ENCODE results near the gene ABCD2.
"Not testable (repeated sequence)": the region's sequence is repeated elsewhere in the genome, so short reads cannot be mapped to it uniquely, and the experiment has no call there.

Gene ABCD2

DNA sequence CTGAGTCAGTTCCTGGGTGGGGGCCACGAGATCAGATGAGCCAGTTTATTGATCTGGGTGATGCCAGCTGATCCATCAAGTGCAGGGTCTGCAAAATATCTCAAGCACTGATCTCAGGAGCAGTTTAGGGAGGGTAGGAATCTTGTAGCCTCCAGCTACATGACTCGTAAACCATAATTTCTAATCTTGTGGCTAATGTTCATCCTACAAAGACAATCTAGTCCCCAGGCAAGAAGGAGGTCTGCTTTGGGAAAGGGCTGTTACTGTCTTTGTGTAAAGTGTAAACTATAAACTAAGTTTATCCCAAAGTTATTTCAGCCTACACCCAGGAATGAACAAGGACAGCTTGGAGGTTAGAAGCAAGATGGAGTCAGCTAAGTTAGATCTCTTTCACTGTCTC lies 75.4 kb downstream of the ABCD2 start:
- in situ Hi-C loops (cut with MboI; ENCODE audit: low sequenced_read_pairs): not testable (repeated sequence)

DNA sequence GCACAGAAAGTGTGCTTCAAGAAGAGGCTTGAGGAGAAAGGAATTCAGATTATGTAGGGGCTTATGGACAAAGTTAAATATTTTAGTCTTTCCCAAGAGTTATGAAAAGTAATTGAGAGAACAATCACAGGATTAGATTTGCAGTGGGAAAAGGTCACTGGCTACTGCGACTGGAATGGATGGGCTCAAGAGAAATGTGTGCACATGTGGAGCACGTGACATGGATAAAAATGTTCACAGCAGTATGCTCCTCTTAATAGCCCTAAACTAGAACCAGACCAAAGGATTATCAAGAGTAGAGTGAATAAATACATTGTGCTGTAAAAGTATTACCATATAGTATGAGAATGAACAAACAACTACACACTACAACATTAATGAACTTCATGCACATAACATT lies 78.1 kb downstream of the ABCD2 start:
- in situ Hi-C loops (cut with MboI; ENCODE audit: low sequenced_read_pairs): no loop called here

DNA sequence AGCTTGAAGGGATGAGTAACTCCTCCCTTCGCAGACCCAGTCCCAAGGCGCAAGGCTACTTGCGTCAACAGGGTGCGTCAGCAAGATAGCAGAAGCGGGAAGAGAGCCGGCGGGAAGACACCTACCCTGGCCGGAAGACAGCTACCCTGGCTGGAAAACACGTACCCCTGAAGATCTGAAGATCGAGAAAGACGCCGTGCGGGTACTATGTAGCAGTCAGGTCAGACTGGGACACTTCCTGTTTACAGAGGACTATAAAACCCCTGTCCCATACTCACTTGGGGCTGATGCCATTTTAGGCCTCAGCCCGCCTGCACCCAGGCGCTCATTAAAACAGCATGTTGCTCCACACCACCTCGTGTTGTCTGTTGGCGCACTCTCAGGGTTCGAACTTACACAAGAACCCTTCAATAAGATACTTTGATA lies 80.9 kb downstream of the ABCD2 start:
- in situ Hi-C loops (cut with MboI; ENCODE audit: low sequenced_read_pairs): no loop called here

DNA sequence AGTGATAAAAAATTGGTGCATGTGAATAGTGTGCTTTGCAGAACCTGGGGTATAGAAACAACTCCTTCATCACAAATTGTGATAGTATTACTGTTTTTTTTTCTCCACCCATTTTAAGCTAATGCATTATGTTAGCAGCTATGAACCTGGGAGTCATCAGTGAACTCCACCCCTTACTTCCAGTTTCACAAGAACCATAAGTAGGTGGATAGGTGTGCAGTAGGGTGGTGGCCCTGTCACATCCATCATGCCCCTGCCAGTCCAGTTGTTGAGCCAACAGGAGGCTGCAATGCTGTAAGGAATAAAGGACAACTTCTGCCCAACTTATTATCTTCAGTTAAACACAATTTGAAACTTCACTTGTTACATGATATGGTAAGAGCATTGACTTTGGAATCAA lies 85.7 kb downstream of the ABCD2 start:
- in situ Hi-C loops (cut with MboI; ENCODE audit: low sequenced_read_pairs): no loop called here

DNA sequence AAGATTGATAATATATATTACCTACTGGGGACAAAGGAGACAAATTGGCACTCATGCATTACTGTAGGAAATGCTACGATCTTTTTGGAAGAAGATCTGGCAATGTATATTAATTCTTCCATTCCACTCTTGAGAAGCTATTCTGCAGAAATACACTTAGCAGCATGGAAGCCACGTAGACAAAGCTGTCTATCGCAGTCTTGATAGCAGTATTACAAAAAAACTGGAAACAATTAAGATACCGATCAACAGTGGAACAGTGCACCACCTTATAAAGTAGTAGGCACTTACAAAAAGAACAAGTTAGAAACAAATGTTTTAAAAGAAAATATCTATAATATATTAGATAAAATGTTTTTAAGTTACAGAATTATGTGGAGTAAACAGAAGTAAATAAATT lies 87.2 kb downstream of the ABCD2 start:
- in situ Hi-C loops (cut with MboI; ENCODE audit: low sequenced_read_pairs): no loop called here

DNA sequence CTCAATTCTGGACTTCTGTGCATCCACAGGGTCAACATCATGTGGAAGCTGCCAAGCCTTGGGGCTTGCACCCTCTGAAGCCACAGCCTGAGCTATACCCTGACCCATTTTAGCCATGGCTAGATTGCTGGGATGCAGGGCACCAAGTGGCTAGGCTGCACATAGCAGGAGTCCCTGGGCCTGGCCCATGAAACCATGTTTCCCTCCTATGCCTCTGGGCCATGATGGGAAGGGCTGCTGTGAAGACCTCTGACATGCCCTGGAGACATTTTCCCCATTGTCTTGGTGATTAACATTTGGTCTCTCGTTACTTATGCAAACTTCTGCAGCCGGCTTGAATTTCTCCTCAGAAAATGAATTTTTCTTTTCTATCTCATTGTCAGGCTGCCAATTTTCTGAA lies 92.6 kb downstream of the ABCD2 start:
- in situ Hi-C loops (cut with MboI; ENCODE audit: low sequenced_read_pairs): no loop called here

DNA sequence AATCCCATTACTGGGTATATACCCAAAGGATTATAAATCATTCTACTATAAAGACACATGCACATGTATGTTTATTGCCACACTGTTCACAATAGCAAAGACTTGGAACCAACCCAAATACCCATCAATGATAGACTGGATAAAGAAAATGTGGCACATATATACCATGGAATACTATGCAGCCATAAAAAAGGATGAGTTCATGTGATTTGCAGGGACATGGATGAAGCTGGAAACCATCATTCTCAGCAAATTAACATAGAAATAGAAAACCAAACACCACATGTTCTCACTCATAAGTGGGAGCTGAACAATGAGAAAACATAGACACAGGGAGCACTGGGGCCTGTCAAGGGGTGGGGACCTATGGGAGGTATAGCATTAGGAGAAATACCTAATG lies 97.4 kb downstream of the ABCD2 start:
- in situ Hi-C loops (cut with MboI; ENCODE audit: low sequenced_read_pairs): not testable (repeated sequence)

DNA sequence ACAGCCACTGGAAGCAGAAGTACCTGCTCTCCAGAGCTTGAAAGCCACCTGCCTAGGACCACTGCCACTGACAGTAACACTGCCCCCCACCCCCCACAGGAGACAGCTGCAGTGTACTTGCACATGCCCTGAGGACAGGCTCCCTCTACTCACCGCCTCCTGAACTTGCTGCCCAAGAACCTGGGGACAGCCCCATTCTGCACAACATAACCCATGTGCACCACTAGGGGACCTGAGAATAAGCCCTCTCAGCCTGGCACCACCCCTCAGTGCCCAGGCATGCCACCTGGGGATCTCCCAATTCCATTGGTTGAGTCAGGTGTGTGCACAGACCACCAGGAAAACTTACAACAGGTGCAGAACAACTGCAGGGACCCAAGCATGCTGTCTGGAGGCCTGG lies 109.6 kb downstream of the ABCD2 start:
- in situ Hi-C loops (cut with MboI; ENCODE audit: low sequenced_read_pairs): no loop called here

DNA sequence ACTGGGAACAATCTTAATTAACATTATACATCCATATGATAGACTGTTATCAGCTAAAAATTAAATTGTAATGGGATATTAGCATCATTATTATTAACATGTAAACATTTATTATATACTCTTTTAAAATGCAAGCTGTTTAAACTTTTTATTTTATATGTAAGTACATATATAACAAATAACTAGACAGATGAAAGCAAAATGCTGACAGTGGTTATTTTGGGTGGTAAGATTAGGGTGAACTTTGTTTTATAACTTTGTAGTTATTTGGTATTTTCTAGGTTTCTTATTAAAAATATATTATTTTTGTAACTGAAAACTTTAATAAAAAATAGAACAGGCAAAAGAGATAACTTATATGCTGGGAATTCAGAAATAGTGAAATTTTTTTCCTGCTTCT lies 114.0 kb downstream of the ABCD2 start:
- in situ Hi-C loops (cut with MboI; ENCODE audit: low sequenced_read_pairs): no loop called here

DNA sequence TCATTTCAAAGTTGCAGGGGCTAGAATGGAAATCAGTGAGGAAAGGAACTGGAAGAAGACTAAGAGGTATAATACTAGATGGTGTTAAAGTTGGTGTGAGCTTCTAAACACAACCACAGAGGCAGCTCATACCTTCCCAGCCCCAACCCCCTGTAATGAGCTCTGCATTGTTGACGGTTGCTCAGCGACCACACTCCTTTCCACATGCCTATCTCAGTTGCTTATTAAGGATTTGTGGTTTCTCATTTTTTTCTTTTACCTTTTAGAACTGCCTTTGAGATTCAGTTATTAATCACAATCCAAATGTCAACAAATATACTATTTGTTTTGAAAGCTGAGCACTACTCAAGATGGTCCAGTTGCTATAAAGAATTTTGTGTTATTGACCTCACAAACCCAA lies 114.6 kb downstream of the ABCD2 start:
- in situ Hi-C loops (cut with MboI; ENCODE audit: low sequenced_read_pairs): no loop called here

DNA sequence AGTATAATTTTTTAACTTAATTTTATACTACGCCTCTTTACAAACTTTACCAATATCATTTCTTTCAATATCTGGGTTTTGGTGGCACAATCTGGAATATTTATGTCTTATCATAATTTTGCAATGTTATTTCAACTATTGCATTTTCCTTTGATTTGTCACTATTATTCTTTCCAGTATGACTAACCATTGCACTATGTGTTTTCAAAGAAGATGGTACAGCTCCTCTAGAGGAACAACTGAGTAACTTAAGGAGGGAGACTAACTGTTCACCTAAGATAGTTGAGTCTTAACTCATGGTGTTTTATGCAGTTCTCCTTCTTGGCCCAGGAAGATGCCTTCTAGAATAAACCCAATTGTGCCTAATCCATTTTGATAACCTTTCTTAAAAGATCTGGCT lies 116.2 kb downstream of the ABCD2 start:
- in situ Hi-C loops (cut with MboI; ENCODE audit: low sequenced_read_pairs): no loop called here

DNA sequence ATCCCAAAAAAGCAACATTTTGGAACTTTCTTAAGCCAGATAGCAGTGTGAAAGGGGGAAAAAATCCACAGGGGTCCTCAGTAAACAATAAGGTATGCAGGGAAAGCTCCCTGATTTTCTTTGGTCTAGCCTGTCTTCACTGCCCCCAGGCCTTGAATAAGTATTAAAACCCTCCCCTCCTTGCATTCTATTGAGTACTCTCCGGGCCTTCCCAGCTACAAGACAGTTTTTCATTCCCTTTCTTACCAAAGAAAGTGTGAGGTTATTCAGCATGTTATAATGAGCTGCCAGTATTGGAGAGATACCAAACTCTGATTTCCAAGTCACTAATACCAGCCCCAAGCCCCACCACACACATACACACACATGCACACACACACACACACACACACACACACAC lies 116.9 kb downstream of the ABCD2 start:
- in situ Hi-C loops (cut with MboI; ENCODE audit: low sequenced_read_pairs): no loop called here

Measured in HL-60/S4 treated with retinoic acid at 250 ng/mL for 4 days and 3 days (cell line).